Measurements from ENCODE around the gene SON. TPM values are rescaled to one million over a fixed set of nuclear protein-coding genes. Genes with fewer than 3 reads are reported as not detected.
A peak's percentile ranks its signal among the peaks of the same experiment; 100 is the strongest.
"Not testable (repeated sequence)": the region's sequence is repeated elsewhere in the genome, so short reads cannot be mapped to it uniquely, and the experiment has no call there.

SON gene
- total RNA-seq, 1 donor from 2014 or later = 220 TPM

GRCh38 chr21:33587792-33588484 lies 45.1 kb downstream of the SON start:
- H3K4me1 Mint-ChIP-seq (ENCODE audit: low read depth) = peaks cover 25% of the 10 kb centered on the region
- TF ChIP-seq CTCF (IDR thresholded peaks at IDR 0.05) = peak; percentile 53
- H3K36me3 Mint-ChIP-seq (ENCODE audit: low read depth) = peaks cover 4% of the 10 kb centered on the region
- H3K27ac Mint-ChIP-seq (ENCODE audit: unreplicated experiment) = peak overlapping the region; percentile 85
- H3K27me3 Mint-ChIP-seq (ENCODE audit: low read depth) = no peaks in the 10 kb centered on the region
- peak overlapping the region; percentile 94 for H3K4me3 Mint-ChIP-seq (ENCODE audit: unreplicated experiment)
- no peak for DNase-seq (ENCODE audit: low spot score)
- no peaks in the 10 kb centered on the region for H3K9me3 Mint-ChIP-seq (ENCODE audit: low read depth)

- no peaks in the 10 kb centered on the region for H3K9me3 Mint-ChIP-seq (ENCODE audit: low read depth)
- peak; percentile 11 for TF ChIP-seq CTCF (IDR thresholded peaks at IDR 0.05)
- peak; percentile 94 for DNase-seq (ENCODE audit: low spot score)
- H3K27me3 Mint-ChIP-seq (ENCODE audit: low read depth) = no peaks in the 10 kb centered on the region
- H3K4me1 Mint-ChIP-seq (ENCODE audit: low read depth) = peaks cover 25% of the 10 kb centered on the region
- H3K4me3 Mint-ChIP-seq (ENCODE audit: unreplicated experiment) = peak within 1 kb of the TSS; percentile 94
- peak within 1 kb of the TSS; percentile 98 for H3K27ac Mint-ChIP-seq (ENCODE audit: unreplicated experiment)
- H3K36me3 Mint-ChIP-seq (ENCODE audit: low read depth) = peaks cover 7% of the 10 kb centered on the region
Measured at GRCh38 chr21:33588485-33589335, 45.9 kb downstream of the SON start, which contains the start of gene DONSON. DONSON (minus strand) TSS chr21:33588684; CDS start chr21:33588641, 43 bp downstream.

- H3K4me1 Mint-ChIP-seq (ENCODE audit: low read depth) = no peaks in the 10 kb centered on the region
- DNase-seq (ENCODE audit: low spot score) = no peak
- no peak overlapping the region for H3K4me3 Mint-ChIP-seq (ENCODE audit: unreplicated experiment)
- no peak overlapping the region for H3K27ac Mint-ChIP-seq (ENCODE audit: unreplicated experiment)
- no peaks in the 10 kb centered on the region for H3K27me3 Mint-ChIP-seq (ENCODE audit: low read depth)
- no peaks in the 10 kb centered on the region for H3K9me3 Mint-ChIP-seq (ENCODE audit: low read depth)
- H3K36me3 Mint-ChIP-seq (ENCODE audit: low read depth) = peaks cover 20% of the 10 kb centered on the region
- no peak for TF ChIP-seq CTCF (IDR thresholded peaks at IDR 0.05)
Measured at GRCh38 chr21:33598051-33598450, 55.2 kb downstream of the SON start.

GRCh38 chr21:33608559-33608958 lies 65.7 kb downstream of the SON start:
- Mint-ChIP-seq H3K9me3 (ENCODE audit: low read depth) (no peaks in the 10 kb centered on the region), H3K4me3 (ENCODE audit: unreplicated experiment) (no peak overlapping the region), H3K4me1 (ENCODE audit: low read depth) (peaks cover 3% of the 10 kb centered on the region), H3K36me3 (ENCODE audit: low read depth) (peaks cover 6% of the 10 kb centered on the region), H3K27me3 (ENCODE audit: low read depth) (no peaks in the 10 kb centered on the region), H3K27ac (ENCODE audit: unreplicated experiment) (peak overlapping the region; percentile 4)
- no peak for DNase-seq (ENCODE audit: low spot score)
- no peak for TF ChIP-seq CTCF (IDR thresholded peaks at IDR 0.05)

- H3K27ac Mint-ChIP-seq (ENCODE audit: unreplicated experiment) = no peak overlapping the region
- H3K27me3 Mint-ChIP-seq (ENCODE audit: low read depth) = no peaks in the 10 kb centered on the region
Measured at GRCh38 chr21:33611006-33611744, 68.3 kb downstream of the SON start.

GRCh38 chr21:33617565-33617964 lies 74.7 kb downstream of the SON start:
- not testable (repeated sequence) for H3K4me3 Mint-ChIP-seq (ENCODE audit: unreplicated experiment); DNase-seq (ENCODE audit: low spot score); H3K4me1 Mint-ChIP-seq (ENCODE audit: low read depth); H3K27me3 Mint-ChIP-seq (ENCODE audit: low read depth); H3K27ac Mint-ChIP-seq (ENCODE audit: unreplicated experiment); H3K9me3 Mint-ChIP-seq (ENCODE audit: low read depth)
- H3K36me3 Mint-ChIP-seq (ENCODE audit: low read depth) = peaks cover 21% of the 10 kb centered on the region

More at GRCh38 chr21:33611006-33611744, 68.3 kb downstream of the SON start:
- no peaks in the 10 kb centered on the region for H3K4me1 Mint-ChIP-seq (ENCODE audit: low read depth)
- DNase-seq (ENCODE audit: low spot score) = no peak
- no peak for TF ChIP-seq CTCF (IDR thresholded peaks at IDR 0.05)
- H3K4me3 Mint-ChIP-seq (ENCODE audit: unreplicated experiment) = no peak overlapping the region
- peaks cover 6% of the 10 kb centered on the region for H3K36me3 Mint-ChIP-seq (ENCODE audit: low read depth)
- H3K9me3 Mint-ChIP-seq (ENCODE audit: low read depth) = no peaks in the 10 kb centered on the region
